ENCODE results near the gene CDH23.

The CDH23 gene

DNA sequence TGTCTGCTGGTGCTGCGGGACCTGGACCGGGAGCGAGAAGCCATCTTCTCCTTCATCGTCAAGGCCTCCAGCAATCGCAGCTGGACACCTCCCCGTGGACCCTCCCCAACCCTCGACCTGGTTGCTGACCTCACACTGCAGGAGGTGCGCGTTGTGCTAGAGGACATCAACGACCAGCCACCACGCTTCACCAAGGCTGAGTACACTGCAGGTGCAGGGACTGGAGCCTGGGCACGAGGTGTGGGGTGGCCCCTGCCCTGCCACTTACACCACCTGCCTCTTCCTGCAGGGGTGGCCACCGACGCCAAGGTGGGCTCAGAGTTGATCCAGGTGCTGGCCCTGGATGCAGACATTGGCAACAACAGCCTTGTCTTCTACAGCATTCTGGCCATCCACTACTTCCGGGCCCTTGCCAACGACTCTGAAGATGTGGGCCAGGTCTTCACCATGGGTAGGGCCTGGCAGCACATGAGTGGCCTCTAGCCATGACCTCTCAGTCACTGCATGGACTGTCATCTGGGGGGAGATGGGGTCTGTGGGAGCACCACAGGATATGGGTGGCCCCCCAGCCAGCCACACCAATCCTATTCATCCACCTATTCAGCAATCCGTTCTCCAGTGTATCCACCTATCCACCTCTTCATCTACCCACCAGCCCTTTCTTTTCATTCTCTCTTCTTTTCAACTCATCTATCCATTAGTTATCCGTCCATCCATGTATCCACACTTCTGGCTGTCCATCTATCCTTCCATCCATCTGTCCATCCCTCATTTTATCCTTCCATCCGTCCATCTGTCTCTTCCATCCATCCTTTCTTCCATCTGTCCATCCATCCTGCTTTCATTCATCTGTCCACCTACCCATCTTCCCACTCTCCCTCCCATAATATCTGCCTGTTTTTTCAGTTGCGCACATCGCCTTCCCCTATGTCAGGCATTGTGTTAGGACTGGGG, 411.1 kb downstream of the CDH23 start:
- Histone ChIP-seq H3K4me3 (replicated peaks; ENCODE audit: low read depth, low read length) (no peak overlapping the region), H3K27me3 (replicated peaks; ENCODE audit: control insufficient read depth, insufficient read depth, low read length) (no peaks in the 10 kb centered on the region), H3K36me3 (ENCODE audit: control insufficient read depth, insufficient read depth, low read length) (no peaks in the 10 kb centered on the region; the same call in 1 of the 2 replicates)
- DNase-seq (ENCODE audit: extremely low read depth, insufficient read length): no peak
- TF ChIP-seq, protein P1, sequence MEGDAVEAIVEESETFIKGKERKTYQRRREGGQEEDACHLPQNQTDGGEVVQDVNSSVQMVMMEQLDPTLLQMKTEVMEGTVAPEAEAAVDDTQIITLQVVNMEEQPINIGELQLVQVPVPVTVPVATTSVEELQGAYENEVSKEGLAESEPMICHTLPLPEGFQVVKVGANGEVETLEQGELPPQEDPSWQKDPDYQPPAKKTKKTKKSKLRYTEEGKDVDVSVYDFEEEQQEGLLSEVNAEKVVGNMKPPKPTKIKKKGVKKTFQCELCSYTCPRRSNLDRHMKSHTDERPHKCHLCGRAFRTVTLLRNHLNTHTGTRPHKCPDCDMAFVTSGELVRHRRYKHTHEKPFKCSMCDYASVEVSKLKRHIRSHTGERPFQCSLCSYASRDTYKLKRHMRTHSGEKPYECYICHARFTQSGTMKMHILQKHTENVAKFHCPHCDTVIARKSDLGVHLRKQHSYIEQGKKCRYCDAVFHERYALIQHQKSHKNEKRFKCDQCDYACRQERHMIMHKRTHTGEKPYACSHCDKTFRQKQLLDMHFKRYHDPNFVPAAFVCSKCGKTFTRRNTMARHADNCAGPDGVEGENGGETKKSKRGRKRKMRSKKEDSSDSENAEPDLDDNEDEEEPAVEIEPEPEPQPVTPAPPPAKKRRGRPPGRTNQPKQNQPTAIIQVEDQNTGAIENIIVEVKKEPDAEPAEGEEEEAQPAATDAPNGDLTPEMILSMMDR (IDR thresholded peaks at IDR 0.05; ENCODE audit: insufficient read depth, low read length, poor library complexity, severe bottlenecking): no peak

DNA sequence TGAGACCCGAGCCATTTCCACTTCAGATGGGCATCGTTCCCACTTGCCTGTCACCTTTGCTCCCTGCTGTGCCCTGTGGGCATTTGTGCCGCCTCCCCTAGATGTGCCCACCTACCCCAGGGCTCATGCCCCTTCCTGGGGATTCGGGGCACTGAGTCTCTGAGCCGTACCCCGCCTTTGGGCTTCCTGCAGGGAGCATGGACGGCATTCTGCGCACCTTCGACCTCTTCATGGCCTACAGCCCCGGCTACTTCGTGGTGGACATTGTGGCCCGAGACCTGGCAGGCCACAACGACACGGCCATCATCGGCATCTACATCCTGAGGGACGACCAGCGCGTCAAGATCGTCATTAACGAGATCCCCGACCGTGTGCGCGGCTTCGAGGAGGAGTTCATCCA, 412.9 kb downstream of the CDH23 start:
- DNase-seq (ENCODE audit: extremely low read depth, insufficient read length): no peak

DNA sequence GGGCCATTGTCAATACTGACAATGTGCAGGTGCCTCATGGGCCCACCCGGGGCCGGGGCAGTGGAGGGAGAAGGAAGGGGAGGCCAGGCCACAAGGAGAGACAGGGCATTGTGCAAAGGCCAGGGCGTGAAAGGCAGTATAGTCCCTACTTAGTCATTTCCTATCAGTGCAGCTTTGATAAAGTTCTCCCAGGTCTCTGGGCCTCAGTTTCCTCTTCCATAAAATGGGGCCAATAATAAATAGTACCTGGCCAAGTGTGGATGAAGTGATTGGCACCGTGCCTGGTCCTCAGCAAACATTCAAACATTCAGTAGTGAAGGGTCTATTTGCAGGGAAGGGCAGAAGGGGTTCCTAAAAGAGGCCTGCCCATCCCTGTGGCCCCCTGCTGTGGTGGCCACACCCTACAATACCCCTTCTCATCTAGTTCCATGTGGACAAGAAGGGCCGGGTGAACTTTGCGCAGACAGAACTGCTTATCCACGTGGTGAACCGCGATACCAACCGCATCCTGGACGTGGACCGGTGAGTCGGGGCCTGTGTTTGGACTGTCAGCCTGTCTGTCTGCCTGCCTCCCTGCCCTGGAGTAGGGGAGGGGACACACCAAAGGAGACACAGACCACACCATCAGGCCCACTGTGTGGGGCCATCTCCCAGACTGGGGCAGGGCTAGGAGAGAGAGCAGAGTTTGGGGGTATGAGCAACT, 413.5 kb downstream of the CDH23 start:
- DNase-seq (ENCODE audit: extremely low read depth, insufficient read length): no peak
- TF ChIP-seq, protein P1 (IDR thresholded peaks at IDR 0.05; ENCODE audit: insufficient read depth, low read length, poor library complexity, severe bottlenecking): no peak
- H3K4me3 ChIP-seq (replicated peaks; ENCODE audit: low read depth, low read length): no peak overlapping the region
- no peaks in the 10 kb centered on the region for H3K27me3 ChIP-seq (replicated peaks; ENCODE audit: control insufficient read depth, insufficient read depth, low read length)
- no peaks in the 10 kb centered on the region; the same call in 1 of the 2 replicates for H3K36me3 ChIP-seq (ENCODE audit: control insufficient read depth, insufficient read depth, low read length)

More for the DNA sequence above, 412.9 kb downstream of the CDH23 start:
- TF ChIP-seq, protein P1 (IDR thresholded peaks at IDR 0.05; ENCODE audit: insufficient read depth, low read length, poor library complexity, severe bottlenecking): no peak
- Histone ChIP-seq H3K36me3 (ENCODE audit: control insufficient read depth, insufficient read depth, low read length) (no peaks in the 10 kb centered on the region; the same call in 1 of the 2 replicates), H3K4me3 (replicated peaks; ENCODE audit: low read depth, low read length) (no peak overlapping the region), H3K27me3 (replicated peaks; ENCODE audit: control insufficient read depth, insufficient read depth, low read length) (no peaks in the 10 kb centered on the region)

DNA sequence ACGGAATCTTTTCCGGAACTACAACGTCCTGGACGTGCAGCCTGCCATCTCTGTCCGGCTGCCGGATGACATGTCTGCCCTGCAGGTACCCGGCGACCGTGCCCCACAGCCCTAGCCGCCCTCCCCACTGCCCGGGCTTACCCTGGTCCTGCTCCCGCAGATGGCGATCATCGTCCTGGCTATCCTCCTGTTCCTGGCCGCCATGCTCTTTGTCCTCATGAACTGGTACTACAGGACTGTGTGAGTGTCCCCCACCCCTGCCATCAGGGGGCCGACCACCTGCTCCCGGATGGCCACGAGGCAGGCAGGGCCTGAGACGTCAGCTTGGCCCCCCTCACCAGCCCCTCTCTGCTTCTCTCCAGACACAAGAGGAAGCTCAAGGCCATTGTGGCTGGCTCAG, 414.6 kb downstream of the CDH23 start:
- no peak overlapping the region for H3K4me3 ChIP-seq (replicated peaks; ENCODE audit: low read depth, low read length)
- no peak for DNase-seq (ENCODE audit: extremely low read depth, insufficient read length)
- TF ChIP-seq, protein P1 (IDR thresholded peaks at IDR 0.05; ENCODE audit: insufficient read depth, low read length, poor library complexity, severe bottlenecking): no peak
- H3K27me3 ChIP-seq (replicated peaks; ENCODE audit: control insufficient read depth, insufficient read depth, low read length): no peaks in the 10 kb centered on the region
- peaks cover 10% of the 10 kb centered on the region for H3K36me3 ChIP-seq (ENCODE audit: control insufficient read depth, insufficient read depth, low read length)

DNA sequence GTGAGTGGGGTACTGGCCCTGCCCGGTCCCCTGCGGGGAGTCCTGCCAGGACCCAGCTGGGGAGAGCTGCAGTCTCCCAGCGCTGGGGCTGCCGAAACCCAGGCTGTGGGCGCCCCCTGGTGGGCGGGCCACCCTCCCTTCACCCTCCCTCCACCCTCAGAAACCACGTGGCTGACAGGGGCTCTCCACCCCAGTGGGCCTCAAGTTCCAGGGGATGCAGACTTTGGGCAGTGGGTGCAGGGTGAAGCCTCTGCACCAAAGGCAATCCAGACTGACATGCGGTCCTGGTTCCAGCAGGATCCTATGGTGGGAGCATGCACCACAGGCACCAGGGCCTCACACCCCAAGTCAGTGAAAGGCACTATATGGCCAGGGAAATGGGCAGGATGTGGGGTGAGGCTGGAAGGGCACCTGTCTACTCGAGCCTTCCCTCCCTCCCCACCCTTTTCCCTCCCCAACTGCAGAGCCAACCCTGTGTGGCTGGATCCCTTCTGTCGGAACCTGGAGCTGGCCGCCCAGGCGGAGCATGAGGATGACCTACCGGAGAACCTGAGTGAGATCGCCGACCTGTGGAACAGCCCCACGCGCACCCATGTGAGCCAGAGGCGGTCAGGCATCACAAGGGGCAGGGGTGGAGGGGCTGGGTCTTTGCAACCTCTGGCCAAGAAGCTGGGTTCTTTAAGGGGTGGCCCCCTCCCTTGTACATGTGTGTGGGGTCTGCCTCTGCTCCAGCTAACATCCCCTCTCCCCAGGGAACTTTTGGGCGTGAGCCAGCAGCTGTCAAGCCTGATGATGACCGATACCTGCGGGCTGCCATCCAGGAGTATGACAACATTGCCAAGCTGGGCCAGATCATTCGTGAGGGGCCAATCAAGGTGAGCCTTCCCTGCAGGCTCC, 415.5 kb downstream of the CDH23 start:
- Histone ChIP-seq H3K4me3 (replicated peaks; ENCODE audit: low read depth, low read length) (no peak overlapping the region), H3K27me3 (replicated peaks; ENCODE audit: control insufficient read depth, insufficient read depth, low read length) (no peaks in the 10 kb centered on the region), H3K36me3 (ENCODE audit: control insufficient read depth, insufficient read depth, low read length) (peaks cover 17% of the 10 kb centered on the region)
- DNase-seq (ENCODE audit: extremely low read depth, insufficient read length): peak; percentile 81
- TF ChIP-seq, protein P1 (IDR thresholded peaks at IDR 0.05; ENCODE audit: insufficient read depth, low read length, poor library complexity, severe bottlenecking): peak; percentile 91
